NCI-H1417 treated with DMSO at 0.1 percent for 48 hours (cell line): Measurements from ENCODE around the gene RABL3.
"Not testable (repeated sequence)": the region's sequence is repeated elsewhere in the genome, so short reads cannot be mapped to it uniquely, and the experiment has no call there.

Experiments used
- DNase-seq: peaks from one replicate; lab custom pipeline; 2025; lab: John Stamatoyannopoulos, UW

Gene RABL3

DNA sequence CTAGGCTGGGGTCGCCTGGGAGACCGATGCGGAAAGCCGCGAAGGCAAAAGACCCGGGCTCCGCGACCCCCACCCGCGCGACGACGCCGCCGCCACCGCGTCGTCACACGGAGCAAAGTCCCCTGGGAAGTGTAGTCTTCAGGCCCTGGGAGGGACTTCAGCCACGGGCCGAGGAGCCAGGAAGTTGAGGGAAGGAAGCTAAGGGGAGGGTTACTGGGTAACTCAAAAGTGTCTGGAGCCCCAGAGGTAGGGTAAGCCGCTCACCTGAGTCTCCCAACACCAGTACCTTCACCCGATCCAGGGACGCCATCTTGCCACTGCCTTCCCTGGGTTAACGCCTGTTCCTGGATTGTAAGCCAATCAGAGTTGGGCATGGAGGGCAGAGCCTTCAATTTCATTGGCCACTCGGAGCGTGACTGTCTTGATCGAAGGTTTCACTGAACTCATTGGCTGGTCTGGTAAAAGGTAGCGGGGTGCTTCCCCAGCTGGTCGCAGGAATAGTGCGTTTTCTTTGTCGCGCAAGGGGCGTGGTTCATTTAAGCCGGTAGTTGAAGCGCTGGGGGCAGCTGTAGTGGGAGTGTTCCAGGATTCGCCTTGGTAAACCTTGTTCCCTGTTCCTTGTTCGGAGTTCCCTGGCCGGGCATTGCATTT, at the start of gene RABL3, which contains the start of gene GTF2E1:
RABL3 (minus strand) TSS at position 319 of the 651 bp plus-strand sequence; CDS start at position 310, 9 bp downstream.
GTF2E1 (plus strand) TSS at position 547 of the 651 bp plus-strand sequence. CDS start 7,809 bp downstream, outside the sequence.
- DNase-seq, result peak; percentile 99

- DNase-seq, result no peak
These were observed 49.6 kb upstream of the RABL3 start for GRCh38 chr3:120791913-120792312.

DNA sequence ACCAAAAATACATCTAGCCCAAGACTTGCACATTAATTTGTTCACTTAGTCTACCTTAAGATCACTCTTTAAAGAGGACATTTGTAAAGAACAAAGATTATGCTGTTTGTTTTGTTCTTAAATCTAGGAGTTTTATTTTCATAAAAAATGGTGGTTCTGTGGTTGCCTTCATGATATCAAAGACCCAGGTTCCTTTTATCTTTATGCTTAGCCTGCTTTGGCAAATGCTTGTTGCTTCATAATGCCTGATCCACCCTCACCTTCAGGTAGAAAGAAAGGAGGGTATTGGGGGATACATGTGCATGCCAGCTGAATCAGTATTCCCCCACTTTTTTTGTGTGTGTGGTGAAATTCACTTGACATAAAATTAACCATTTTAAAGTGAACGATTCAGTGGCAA, 48.7 kb upstream of the RABL3 start:
- DNase-seq, result no peak

- DNase-seq, result not testable (repeated sequence)
These were observed 43.5 kb upstream of the RABL3 start for GRCh38 chr3:120785832-120786231.

DNA sequence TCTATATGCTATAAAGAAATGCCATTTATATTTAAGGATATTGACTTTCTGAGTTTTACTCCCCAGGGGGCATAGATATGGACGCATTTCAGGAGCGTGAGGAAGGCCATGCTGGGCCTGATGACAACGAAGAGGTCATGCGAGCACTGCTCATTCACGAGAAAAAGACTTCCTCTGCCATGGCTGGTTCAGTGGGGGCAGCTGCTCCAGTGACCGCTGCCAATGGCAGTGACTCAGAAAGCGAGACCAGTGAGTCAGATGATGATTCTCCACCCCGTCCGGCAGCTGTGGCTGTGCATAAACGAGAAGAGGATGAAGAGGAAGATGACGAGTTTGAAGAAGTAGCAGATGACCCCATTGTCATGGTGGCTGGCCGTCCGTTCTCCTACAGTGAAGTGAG, 38.7 kb upstream of the RABL3 start:
- DNase-seq, result no peak

- no peak for DNase-seq
These were observed 36.5 kb upstream of the RABL3 start for GRCh38 chr3:120778776-120779175.

DNA sequence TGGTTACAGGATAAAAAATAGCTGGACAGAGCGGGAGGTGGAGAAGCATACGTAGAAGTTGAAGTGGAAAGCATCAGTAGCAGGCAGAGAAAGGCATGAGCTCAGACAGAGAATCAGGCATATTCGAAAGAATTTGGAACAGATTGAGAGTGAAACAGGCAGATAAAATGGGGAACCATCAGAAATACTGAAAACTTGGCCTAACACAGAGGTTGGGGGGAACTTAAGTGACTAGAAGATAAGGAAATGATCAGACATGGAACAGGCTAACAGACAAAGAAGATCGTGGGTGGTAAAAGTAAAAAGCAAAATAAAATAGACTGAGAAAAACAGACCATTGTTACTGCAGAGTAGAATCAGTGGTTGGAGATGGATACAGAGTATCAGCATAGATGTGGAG, 33.1 kb upstream of the RABL3 start:
- no peak for DNase-seq

DNA sequence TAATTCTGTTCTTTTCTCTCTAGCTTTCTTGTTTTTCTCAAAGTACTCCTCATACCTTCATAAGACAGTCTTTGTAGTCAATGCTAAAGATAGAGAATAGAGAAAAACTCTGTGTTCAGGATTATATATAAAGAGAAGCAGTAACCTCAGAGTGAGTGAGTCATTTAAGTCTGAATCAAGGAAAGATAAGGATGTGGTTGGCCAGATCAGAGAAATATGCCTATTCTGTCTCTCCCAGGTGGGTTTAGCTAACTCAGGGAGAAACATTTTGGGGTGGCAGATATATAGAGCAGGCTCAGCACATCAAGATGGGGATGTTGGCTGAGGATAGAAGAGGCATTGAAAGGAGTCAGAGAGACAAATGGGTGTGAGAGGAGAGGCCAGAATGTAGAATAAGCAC, 31.6 kb upstream of the RABL3 start:
- DNase-seq, result no peak

DNA sequence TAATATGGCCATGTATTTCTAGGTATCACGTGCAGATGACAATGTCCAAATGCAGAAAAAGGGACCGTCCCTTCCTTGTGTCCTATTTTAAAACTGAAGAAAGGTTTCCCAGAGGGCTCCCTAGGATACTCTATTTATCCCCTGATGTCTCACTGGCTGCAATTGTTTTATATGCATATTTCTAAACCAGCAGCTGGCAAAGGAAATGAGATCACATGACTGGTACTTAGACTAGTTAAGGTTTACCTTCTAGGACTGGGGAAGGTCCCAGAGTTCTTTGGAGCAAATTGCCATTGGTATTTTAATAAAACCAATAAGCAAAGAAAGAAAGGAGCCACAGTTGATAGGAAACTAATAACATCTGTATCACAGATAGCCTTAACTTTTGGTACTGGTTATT, 29.8 kb upstream of the RABL3 start:
- no peak for DNase-seq

DNA sequence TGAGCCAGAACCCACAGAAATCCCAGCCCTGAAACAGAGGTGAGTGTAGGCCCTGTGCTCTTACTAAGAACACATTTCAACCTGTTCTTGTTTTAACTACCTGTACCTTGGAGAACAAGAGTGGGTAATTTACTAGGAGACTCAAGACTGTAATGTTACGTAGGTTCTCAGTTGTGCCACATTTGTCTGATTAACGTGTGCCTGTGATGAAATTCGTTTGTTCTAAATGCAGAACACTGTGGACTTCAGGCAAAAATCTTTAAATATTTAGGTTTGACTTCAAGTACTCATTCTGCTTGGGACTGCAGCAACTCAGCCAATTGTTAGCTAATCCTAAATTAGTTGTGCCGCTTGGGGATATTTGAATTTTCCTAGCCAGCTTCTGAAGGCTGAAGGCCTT, 28.6 kb upstream of the RABL3 start:
- DNase-seq, result no peak

- no peak for DNase-seq
These were observed 27.1 kb upstream of the RABL3 start for GRCh38 chr3:120769436-120769835.

DNA sequence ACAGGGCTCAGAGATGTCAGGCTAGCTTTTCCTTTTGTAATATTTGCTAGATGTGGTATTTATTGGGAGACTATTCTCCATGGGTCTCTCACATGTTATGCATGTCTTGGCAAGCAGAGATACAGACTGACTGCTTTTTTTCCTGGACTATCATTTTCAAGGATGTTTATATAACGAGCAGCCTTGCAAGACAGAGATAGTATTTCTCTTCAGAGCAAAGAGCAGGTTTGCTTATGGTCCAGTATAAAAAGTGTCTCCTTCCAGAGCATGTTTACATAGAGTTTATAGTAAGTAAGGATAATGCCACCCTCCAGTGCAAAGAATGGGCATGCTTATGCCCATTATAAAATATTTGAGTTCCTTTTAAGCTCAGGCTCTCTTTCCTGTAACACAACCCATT, 24.8 kb upstream of the RABL3 start:
- no peak for DNase-seq

- no peak for DNase-seq
These were observed 24.3 kb upstream of the RABL3 start for GRCh38 chr3:120766576-120766975.

DNA sequence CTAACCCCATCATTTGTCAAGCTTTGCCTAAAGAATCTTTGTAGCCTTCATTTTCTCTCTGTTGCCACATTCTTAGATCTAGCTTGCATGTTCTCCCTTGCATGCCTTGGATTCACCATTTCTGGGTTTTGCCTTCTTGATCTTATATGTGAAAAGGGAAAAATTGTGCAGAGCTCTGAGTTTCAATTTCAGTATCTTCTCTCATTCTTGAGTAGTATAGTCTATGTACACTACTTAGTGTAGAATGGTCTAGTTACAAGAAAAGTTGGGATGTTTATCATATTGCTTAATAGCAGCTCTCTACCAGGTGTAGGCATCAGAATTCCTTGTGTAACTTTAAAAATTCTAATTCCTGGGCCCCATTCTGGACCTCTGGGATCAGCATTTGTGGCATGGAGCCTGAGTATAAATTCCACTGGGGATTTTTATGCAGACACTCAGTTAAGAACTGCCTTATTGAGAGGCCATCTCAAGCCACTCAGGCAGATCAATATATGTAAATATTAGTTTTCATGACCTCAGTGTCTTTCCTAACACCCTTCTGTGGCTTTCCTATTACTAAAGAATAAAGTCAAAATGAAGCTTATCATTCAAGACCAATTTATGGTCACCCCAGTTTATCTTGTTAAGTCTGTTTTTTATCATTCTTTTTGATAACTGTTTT, 23.6 kb upstream of the RABL3 start:
- DNase-seq, result no peak

- no peak for DNase-seq
These were observed 21.9 kb upstream of the RABL3 start for GRCh38 chr3:120764206-120764605.

DNA sequence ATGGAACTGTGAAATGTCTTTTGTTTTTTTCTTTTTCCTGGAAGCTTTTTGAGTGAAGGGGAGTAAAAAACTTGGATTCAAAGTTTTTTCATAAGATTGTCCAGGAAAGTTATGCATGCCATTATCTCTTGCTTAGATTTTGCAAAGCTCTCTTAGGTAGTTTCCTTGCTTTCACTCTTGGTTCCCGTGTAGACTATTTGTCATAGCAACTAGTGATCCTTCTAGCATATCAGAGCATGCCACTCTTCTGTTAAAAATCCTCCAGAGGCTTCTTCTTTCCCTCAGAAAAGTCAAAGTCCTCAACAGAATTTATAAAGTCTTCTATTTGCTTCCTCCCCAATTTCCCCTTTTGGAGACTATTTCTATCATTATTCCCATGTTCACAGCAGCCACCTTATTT, 21.3 kb upstream of the RABL3 start:
- DNase-seq, result no peak

DNA sequence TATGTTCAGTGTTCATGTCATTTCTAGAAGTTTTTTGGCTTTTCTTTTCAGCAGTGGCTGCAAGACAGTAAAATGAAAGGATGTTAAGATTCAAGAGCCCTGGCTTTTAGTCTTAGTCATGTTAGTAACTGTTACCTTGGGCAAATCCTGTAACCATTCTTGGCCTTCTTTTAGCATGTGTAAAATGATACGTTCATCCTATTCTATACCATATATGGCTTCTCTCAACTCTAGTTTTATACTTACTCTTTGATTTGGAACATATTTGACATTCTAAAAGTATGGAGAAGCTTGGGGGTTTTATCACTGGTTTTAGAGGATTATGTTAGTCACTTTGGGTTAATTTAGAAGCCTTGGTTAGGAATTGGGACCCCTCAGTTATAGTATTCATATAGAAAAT, 20.3 kb upstream of the RABL3 start:
- no peak for DNase-seq

DNA sequence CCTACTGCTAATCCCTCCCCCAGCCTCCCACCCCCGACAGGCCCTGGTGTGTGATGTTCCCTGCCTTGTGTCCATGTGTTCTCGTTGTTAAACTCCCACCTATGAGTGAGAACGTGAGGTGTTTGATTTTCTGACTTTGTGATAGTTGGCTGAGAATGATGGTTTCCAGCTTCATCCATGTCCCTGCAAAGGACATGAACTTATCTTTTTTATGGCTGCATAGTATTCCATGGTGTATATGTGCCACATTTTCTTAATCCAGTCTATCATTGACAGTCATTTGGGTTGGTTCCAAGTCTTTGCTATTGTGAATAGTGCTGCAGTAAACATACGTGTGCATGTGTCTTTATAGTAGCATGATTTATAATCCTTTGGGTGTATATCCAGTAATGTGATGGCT, 16.2 kb upstream of the RABL3 start:
- DNase-seq, result not testable (repeated sequence)

DNA sequence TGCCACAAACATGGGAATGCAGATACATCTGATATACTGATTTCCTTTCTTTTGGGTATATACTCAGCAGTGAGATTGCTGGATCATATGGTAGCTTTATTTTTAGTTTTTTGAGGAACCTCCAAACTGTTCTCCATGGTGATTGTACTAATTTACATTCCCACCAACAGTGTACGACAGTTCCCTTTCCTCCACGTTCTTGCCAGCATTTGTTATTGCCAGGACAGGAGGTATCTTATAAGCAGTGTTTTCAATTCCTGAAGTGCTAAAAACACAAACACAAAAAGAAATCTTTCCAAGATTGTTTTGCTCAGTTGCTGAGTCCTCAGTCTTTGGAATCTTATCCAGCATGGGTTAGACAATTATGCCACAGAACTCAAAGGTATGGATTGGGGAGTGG, 13.7 kb upstream of the RABL3 start:
- DNase-seq, result no peak

- no peak for DNase-seq
These were observed 11.5 kb upstream of the RABL3 start for GRCh38 chr3:120753810-120754209.

- DNase-seq, result no peak
These were observed 10.5 kb upstream of the RABL3 start for GRCh38 chr3:120752865-120753264.

DNA sequence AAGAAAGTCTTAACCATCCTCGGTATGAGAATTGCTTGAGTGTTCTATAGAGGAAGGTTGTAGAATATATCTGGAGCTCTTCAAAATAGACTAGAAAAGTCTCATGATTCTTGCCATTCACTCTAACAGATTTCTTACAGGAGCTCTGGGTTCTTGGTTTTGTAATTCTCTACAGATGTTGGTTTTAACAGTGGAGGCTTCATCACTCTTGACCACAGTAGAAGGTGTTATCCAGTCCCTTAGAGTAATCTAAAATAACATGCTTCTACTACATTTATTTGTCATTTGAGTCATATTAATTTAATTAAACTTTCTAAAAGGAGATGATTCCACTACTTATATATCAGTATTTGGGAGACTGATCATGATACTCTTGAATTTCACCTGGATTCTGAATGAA, 9.9 kb upstream of the RABL3 start:
- no peak for DNase-seq

- DNase-seq, result no peak
These were observed 7.5 kb upstream of the RABL3 start for GRCh38 chr3:120749843-120750242.

DNA sequence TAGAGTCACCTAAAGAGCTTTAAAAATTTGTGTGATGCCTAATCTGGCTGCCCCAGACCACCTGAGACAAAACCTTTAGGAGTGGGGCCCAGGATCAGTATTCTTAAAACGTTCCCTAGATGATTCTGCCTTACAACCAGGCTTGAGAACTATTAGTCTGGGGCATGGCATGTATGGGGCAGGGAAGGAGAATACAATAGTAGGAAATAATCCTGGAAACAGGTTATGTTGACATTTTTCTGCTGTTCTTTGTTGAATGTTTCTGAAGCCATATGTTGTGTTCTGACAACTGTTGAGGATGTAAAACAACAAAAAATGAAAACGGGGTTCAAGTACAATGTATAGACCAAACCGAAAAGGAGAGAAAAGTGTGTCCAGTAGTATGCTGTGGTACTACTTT, 3.1 kb upstream of the RABL3 start:
- DNase-seq, result no peak
